Activated naive CD8-positive, alpha-beta T cell treated with anti-CD3 and anti-CD28 coated beads, Interleukin-2, amount 10 ng/mL, durations not matched to agents 7 days and 5 days (primary cell): ENCODE data around the gene ATAT1. TPM values are rescaled to one million over a fixed set of nuclear protein-coding genes. Genes with fewer than 3 reads are reported as not detected.
"Not testable (repeated sequence)": the region's sequence is repeated elsewhere in the genome, so short reads cannot be mapped to it uniquely, and the experiment has no call there.

Experiments used
- ATAC-seq: fragments of 150-1000 bp; cut with Tn5 transposase; one replicate; pipeline ENCODE4 v1.10.0; 2021; ENCODE audit warnings: low read depth, moderate library complexity
- POLR2A ChIA-PET: fragments of 350-600 bp; sonication (Branson Sonifier 250); formaldehyde crosslinking; loops from one replicate; lab custom pipeline; 2021; ENCODE audit warnings: antibody characterized with exemption; lab: Charles Lee
- DNase-seq: peaks from one replicate; pipeline ENCODE4 v3.0.0; 2021
- H3K27ac Mint-ChIP-seq: one replicate; pipeline ENCODE4 v1.8.0; 2022; ENCODE audit warnings: mild to moderate bottlenecking, mixed read lengths
- H3K27me3 Mint-ChIP-seq: one replicate; pipeline ENCODE4 v1.8.0; 2022; ENCODE audit warnings: mild to moderate bottlenecking, moderate library complexity, mixed read lengths
- H3K36me3 Mint-ChIP-seq: one replicate; pipeline ENCODE4 v1.8.0; 2021; ENCODE audit warnings: mild to moderate bottlenecking, mixed read lengths
- H3K4me1 Mint-ChIP-seq: one replicate; pipeline ENCODE4 v1.8.0; 2021; ENCODE audit warnings: mixed read lengths
- H3K4me3 Mint-ChIP-seq: one replicate; pipeline ENCODE4 v1.8.0; 2022; ENCODE audit warnings: mild to moderate bottlenecking, moderate library complexity, mixed read lengths
- H3K9me3 Mint-ChIP-seq: one replicate; pipeline ENCODE4 v1.8.0; 2021; ENCODE audit warnings: mixed read lengths
- total RNA-seq, 2 experiments: library from RNA; stranded (reverse); gene quantifications; one replicate each; pipeline ENCODE4 v1.2.3, GENCODE V29; 2021

The ATAT1 gene
- total RNA-seq = 10 to 100 TPM; 11.2 to 13.5 TPM

- DNase-seq = peak; percentile 90
- peak within 1 kb of the TSS; percentile 95 for H3K27ac Mint-ChIP-seq
- H3K9me3 Mint-ChIP-seq = no peaks in the 10 kb centered on the region
- peaks cover 19% of the 10 kb centered on the region for H3K4me1 Mint-ChIP-seq
- H3K36me3 Mint-ChIP-seq = peaks cover 26% of the 10 kb centered on the region
- H3K27me3 Mint-ChIP-seq = no peaks in the 10 kb centered on the region
- POLR2A ChIA-PET = interaction anchor here (0.8 to 1.7 kb wide), 9 partner anchors 9 to 104 kb away, joined by 3 to 12 read pairs (median 4); partner anchors contain the start of genes DHX16, MRPS18B and PPP1R10
- peak within 1 kb of the TSS; percentile 91 for H3K4me3 Mint-ChIP-seq
- ATAC-seq = peak; percentile 98
These were observed at the start of gene ATAT1 for GRCh38 chr6:30626484-30627366. Gene ATAT1, plus strand, starts transcription at chr6:30626874.

GRCh38 chr6:30578051-30578450, 48.6 kb upstream of the ATAT1 start:
- DNase-seq (no peak), ATAC-seq (no peak)
- peaks cover 42% of the 10 kb centered on the region for H3K36me3 Mint-ChIP-seq
- H3K4me3 Mint-ChIP-seq = no peak overlapping the region
- no peak overlapping the region for H3K27ac Mint-ChIP-seq
- POLR2A ChIA-PET = interaction anchor here (1.0 kb wide), 2 partner anchors 11 to 13 kb away, joined by 3 read pairs; no protein-coding TSS in a partner anchor
- no peaks in the 10 kb centered on the region for H3K9me3 Mint-ChIP-seq
- H3K4me1 Mint-ChIP-seq = peaks cover 22% of the 10 kb centered on the region
- H3K27me3 Mint-ChIP-seq = no peaks in the 10 kb centered on the region

- DNase-seq = no peak
- Mint-ChIP-seq H3K27ac (peak overlapping the region; percentile 55), H3K36me3 (peaks cover 44% of the 10 kb centered on the region), H3K27me3 (no peaks in the 10 kb centered on the region), H3K9me3 (no peaks in the 10 kb centered on the region), H3K4me3 (no peak overlapping the region), H3K4me1 (peaks cover 1% of the 10 kb centered on the region)
- ATAC-seq = no peak
- POLR2A ChIA-PET = interaction anchor here (0.9 kb wide), 1 partner anchor 10 kb away, joined by 5 read pairs; no protein-coding TSS in a partner anchor
These were observed 42.8 kb upstream of the ATAT1 start for GRCh38 chr6:30583921-30584320.

GRCh38 chr6:30589754-30590358, 36.8 kb upstream of the ATAT1 start:
- no peak overlapping the region for H3K4me3 Mint-ChIP-seq
- POLR2A ChIA-PET = interaction anchor here (0.7 to 1.7 kb wide), 2 partner anchors 11 to 23 kb away, joined by 3 read pairs; no protein-coding TSS in a partner anchor
- no peaks in the 10 kb centered on the region for H3K9me3 Mint-ChIP-seq
- no peak overlapping the region for H3K27ac Mint-ChIP-seq
- H3K27me3 Mint-ChIP-seq = no peaks in the 10 kb centered on the region
- peaks cover 36% of the 10 kb centered on the region for H3K36me3 Mint-ChIP-seq
- peaks cover 10% of the 10 kb centered on the region for H3K4me1 Mint-ChIP-seq
- no peak for DNase-seq
- ATAC-seq = no peak

- POLR2A ChIA-PET = interaction anchor here (0.7 kb wide), 1 partner anchor 10 kb away, joined by 3 read pairs; no protein-coding TSS in a partner anchor
- Mint-ChIP-seq H3K36me3 (peaks cover 34% of the 10 kb centered on the region), H3K27ac (peak overlapping the region; percentile 62), H3K9me3 (no peaks in the 10 kb centered on the region), H3K4me1 (peaks cover 11% of the 10 kb centered on the region), H3K4me3 (no peak overlapping the region), H3K27me3 (no peaks in the 10 kb centered on the region)
- DNase-seq = no peak
- ATAC-seq = no peak
These were observed 36.2 kb upstream of the ATAT1 start for GRCh38 chr6:30590509-30590908.

- peaks cover 32% of the 10 kb centered on the region for H3K36me3 Mint-ChIP-seq
- ATAC-seq (no peak), DNase-seq (no peak)
- peak overlapping the region; percentile 62 for H3K27ac Mint-ChIP-seq
- POLR2A ChIA-PET = interaction anchor here (0.6 to 0.7 kb wide), 2 partner anchors 8 to 109 kb away, joined by 3 to 9 read pairs; no protein-coding TSS in a partner anchor
- no peaks in the 10 kb centered on the region for H3K9me3 Mint-ChIP-seq
- H3K4me1 Mint-ChIP-seq = peaks cover 11% of the 10 kb centered on the region
- H3K4me3 Mint-ChIP-seq = no peak overlapping the region
- H3K27me3 Mint-ChIP-seq = no peaks in the 10 kb centered on the region
These were observed 35.7 kb upstream of the ATAT1 start for GRCh38 chr6:30591008-30591407.

- Mint-ChIP-seq H3K27ac (peak overlapping the region; percentile 14), H3K36me3 (peaks cover 31% of the 10 kb centered on the region), H3K9me3 (no peaks in the 10 kb centered on the region), H3K4me1 (peaks cover 12% of the 10 kb centered on the region), H3K27me3 (no peaks in the 10 kb centered on the region), H3K4me3 (no peak overlapping the region)
- DNase-seq (no peak), ATAC-seq (no peak)
- POLR2A ChIA-PET = interaction anchor here (1.4 kb wide), 1 partner anchor 9 kb away, joined by 5 read pairs; no protein-coding TSS in a partner anchor
These were observed 34.4 kb upstream of the ATAT1 start for GRCh38 chr6:30592287-30592686.

GRCh38 chr6:30597315-30598144, 29.1 kb upstream of the ATAT1 start:
- not testable (repeated sequence) for H3K9me3 Mint-ChIP-seq, H3K4me1 Mint-ChIP-seq, H3K27ac Mint-ChIP-seq, H3K27me3 Mint-ChIP-seq, H3K4me3 Mint-ChIP-seq
- peaks cover 12% of the 10 kb centered on the region for H3K36me3 Mint-ChIP-seq
- ATAC-seq (peak; percentile 86), DNase-seq (peak; percentile 71)
- POLR2A ChIA-PET = interaction anchor here (0.5 to 7.2 kb wide), 15 partner anchors 9 to 358 kb away, joined by 3 to 69 read pairs (median 4); partner anchors contain the start of genes ABCF1, GNL1 and PRR3

GRCh38 chr6:30598912-30599624, 27.6 kb upstream of the ATAT1 start:
- POLR2A ChIA-PET = interaction anchor here (0.6 to 7.2 kb wide), 10 partner anchors 8 to 145 kb away, joined by 3 to 69 read pairs (median 4); partner anchors contain the start of genes ATAT1 and IER3
- peaks cover 20% of the 10 kb centered on the region for H3K36me3 Mint-ChIP-seq
- H3K27ac Mint-ChIP-seq = no peak overlapping the region
- H3K27me3 Mint-ChIP-seq = no peaks in the 10 kb centered on the region
- no peak for ATAC-seq
- peaks cover 15% of the 10 kb centered on the region for H3K4me1 Mint-ChIP-seq
- DNase-seq = no peak
- H3K4me3 Mint-ChIP-seq = no peak overlapping the region
- H3K9me3 Mint-ChIP-seq = no peaks in the 10 kb centered on the region

GRCh38 chr6:30599625-30600324, 26.9 kb upstream of the ATAT1 start:
- no peak for ATAC-seq
- POLR2A ChIA-PET = interaction anchor here (0.6 to 7.2 kb wide), 8 partner anchors 8 to 118 kb away, joined by 3 to 69 read pairs (median 4); no protein-coding TSS in a partner anchor
- Mint-ChIP-seq H3K27me3 (no peaks in the 10 kb centered on the region), H3K4me1 (peaks cover 18% of the 10 kb centered on the region), H3K4me3 (no peak overlapping the region), H3K36me3 (peaks cover 24% of the 10 kb centered on the region), H3K9me3 (no peaks in the 10 kb centered on the region), H3K27ac (no peak overlapping the region)
- no peak for DNase-seq

- DNase-seq = no peak
- ATAC-seq = no peak
- H3K27me3 Mint-ChIP-seq = no peaks in the 10 kb centered on the region
- H3K4me3 Mint-ChIP-seq = no peak overlapping the region
- POLR2A ChIA-PET = interaction anchor here (0.7 to 7.2 kb wide), 6 partner anchors 8 to 110 kb away, joined by 3 to 69 read pairs (median 4); no protein-coding TSS in a partner anchor
- no peaks in the 10 kb centered on the region for H3K9me3 Mint-ChIP-seq
- no peak overlapping the region for H3K27ac Mint-ChIP-seq
- peaks cover 18% of the 10 kb centered on the region for H3K4me1 Mint-ChIP-seq
- peaks cover 28% of the 10 kb centered on the region for H3K36me3 Mint-ChIP-seq
These were observed 26.2 kb upstream of the ATAT1 start for GRCh38 chr6:30600451-30600961.
